GM19023 (cell line): ENCODE data around the gene NLRC5.
"Not testable (repeated sequence)": the region's sequence is repeated elsewhere in the genome, so short reads cannot be mapped to it uniquely, and the experiment has no call there.

Source experiments
- ATAC-seq: cut with Tn5 transposase; IDR thresholded peaks from one replicate; pipeline ENCODE4 v1.9.1; 2021; ENCODE audit warnings: mild to moderate bottlenecking, moderate library complexity; ENCODE audit not compliant: unreplicated experiment

The NLRC5 gene

GRCh38 chr16:57066625-57067024 is 77.3 kb downstream of the NLRC5 start:
- no peak for ATAC-seq

GRCh38 chr16:57067347-57067746 is 78.0 kb downstream of the NLRC5 start:
- no peak for ATAC-seq

GRCh38 chr16:57069053-57069452 is 79.7 kb downstream of the NLRC5 start:
- ATAC-seq = no peak

GRCh38 chr16:57069635-57070370 is 80.4 kb downstream of the NLRC5 start:
- ATAC-seq = no peak

- ATAC-seq = no peak
Measured at GRCh38 chr16:57070424-57070823, 81.1 kb downstream of the NLRC5 start.

GRCh38 chr16:57071081-57071732 is 81.8 kb downstream of the NLRC5 start:
- not testable (repeated sequence) for ATAC-seq

GRCh38 chr16:57071831-57072582 is 82.7 kb downstream of the NLRC5 start:
- no peak for ATAC-seq

- ATAC-seq = no peak
Measured at GRCh38 chr16:57072616-57073275, 83.4 kb downstream of the NLRC5 start.

- no peak for ATAC-seq
Measured at GRCh38 chr16:57077714-57078113, 88.4 kb downstream of the NLRC5 start.

GRCh38 chr16:57081744-57082143 is 92.4 kb downstream of the NLRC5 start:
- no peak for ATAC-seq

GRCh38 chr16:57082664-57083063 is 93.3 kb downstream of the NLRC5 start:
- no peak for ATAC-seq

- no peak for ATAC-seq
Measured at GRCh38 chr16:57083485-57084126, 94.2 kb downstream of the NLRC5 start.

- ATAC-seq = no peak
Measured at GRCh38 chr16:57084257-57084770, 95.0 kb downstream of the NLRC5 start.

- ATAC-seq = no peak
Measured at GRCh38 chr16:57084996-57085395, 95.6 kb downstream of the NLRC5 start.

GRCh38 chr16:57087003-57087402 is 97.6 kb downstream of the NLRC5 start:
- ATAC-seq = no peak

GRCh38 chr16:57089406-57089805 is 100.0 kb downstream of the NLRC5 start:
- ATAC-seq = no peak

- no peak for ATAC-seq
Measured at GRCh38 chr16:57091200-57091974, 102.0 kb downstream of the NLRC5 start.

- ATAC-seq = peak; percentile 50
Measured at GRCh38 chr16:57091975-57092785, 102.8 kb downstream of the NLRC5 start, which contains the start of gene CPNE2. Gene CPNE2, plus strand, starts transcription at chr16:57092583. Its CDS starts 18,160 bp downstream, at chr16:57110743.
